ENCODE results near the gene PPP1R3G.

Gene PPP1R3G

GRCh38 chr6:5102267-5102970, 17.3 kb downstream of the PPP1R3G start:
- Histone ChIP-seq H3K36me3 (ENCODE audit: control insufficient read depth, insufficient read depth, low read length) (no peaks in the 10 kb centered on the region), H3K27ac (ENCODE audit: low read depth, low read length) (no peak overlapping the region), H3K9ac (ENCODE audit: low read length) (no peak overlapping the region), H3K27me3 (ENCODE audit: control insufficient read depth, insufficient read depth, low read length) (no peaks in the 10 kb centered on the region), H3K4me1 (ENCODE audit: control insufficient read depth, insufficient read depth, low read length) (no peaks in the 10 kb centered on the region), H3K4me3 (ENCODE audit: low read length) (no peak overlapping the region)

DNA sequence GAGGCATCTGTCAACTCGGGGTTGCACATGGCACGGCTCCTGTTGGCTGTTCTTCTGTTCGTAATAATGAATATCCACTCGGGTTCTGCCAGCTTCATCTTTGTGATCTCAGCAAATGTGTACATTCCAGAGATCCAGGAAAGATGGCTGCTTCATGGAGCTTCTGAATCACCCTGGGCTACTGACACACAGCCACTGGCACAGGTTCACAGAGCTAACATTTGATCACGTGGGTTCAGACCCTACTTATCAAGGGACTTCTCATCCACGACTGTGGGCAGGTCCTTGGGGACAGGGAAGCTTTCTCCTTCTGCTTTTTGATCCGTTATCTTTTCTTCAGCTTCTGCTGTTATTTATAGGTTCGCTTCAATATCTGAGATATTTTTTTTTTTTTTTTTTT, 18.1 kb downstream of the PPP1R3G start:
- no peak overlapping the region for H3K27ac ChIP-seq (ENCODE audit: low read depth, low read length)
- H3K9ac ChIP-seq (ENCODE audit: low read length), result no peak overlapping the region
- H3K36me3 ChIP-seq (ENCODE audit: control insufficient read depth, insufficient read depth, low read length), result no peaks in the 10 kb centered on the region
- no peak overlapping the region for H3K4me3 ChIP-seq (ENCODE audit: low read length)
- H3K27me3 ChIP-seq (ENCODE audit: control insufficient read depth, insufficient read depth, low read length), result no peaks in the 10 kb centered on the region
- no peaks in the 10 kb centered on the region for H3K4me1 ChIP-seq (ENCODE audit: control insufficient read depth, insufficient read depth, low read length)

DNA sequence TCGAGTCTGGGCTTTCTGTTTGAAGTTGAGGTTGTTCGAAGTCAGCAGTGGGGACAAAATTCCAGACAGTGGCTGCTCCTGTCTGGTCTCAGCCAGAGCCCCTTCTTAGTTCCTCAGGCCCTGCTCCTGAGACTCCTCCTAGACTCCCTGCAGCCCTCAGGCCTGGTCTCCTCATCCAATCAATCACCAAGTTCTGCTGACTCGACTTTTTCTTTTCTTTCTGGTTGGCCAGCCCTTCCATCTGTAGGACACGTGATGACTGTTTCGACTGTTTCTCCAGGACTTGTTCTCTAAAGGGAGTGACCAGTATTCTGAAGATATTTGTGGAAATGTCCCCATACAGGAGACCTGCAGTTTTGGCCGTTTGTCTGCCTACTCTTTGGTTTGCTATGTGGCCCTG, 19.5 kb downstream of the PPP1R3G start:
- no peaks in the 10 kb centered on the region for H3K36me3 ChIP-seq (ENCODE audit: control insufficient read depth, insufficient read depth, low read length)
- no peak overlapping the region for H3K27ac ChIP-seq (ENCODE audit: low read depth, low read length)
- H3K27me3 ChIP-seq (ENCODE audit: control insufficient read depth, insufficient read depth, low read length), result no peaks in the 10 kb centered on the region
- H3K4me1 ChIP-seq (ENCODE audit: control insufficient read depth, insufficient read depth, low read length), result no peaks in the 10 kb centered on the region
- H3K9ac ChIP-seq (ENCODE audit: low read length), result no peak overlapping the region
- no peak overlapping the region for H3K4me3 ChIP-seq (ENCODE audit: low read length)

- Histone ChIP-seq H3K9ac (ENCODE audit: low read length) (no peak overlapping the region), H3K4me1 (ENCODE audit: control insufficient read depth, insufficient read depth, low read length) (no peaks in the 10 kb centered on the region), H3K27ac (ENCODE audit: low read depth, low read length) (no peak overlapping the region), H3K4me3 (ENCODE audit: low read length) (no peak overlapping the region), H3K36me3 (ENCODE audit: control insufficient read depth, insufficient read depth, low read length) (no peaks in the 10 kb centered on the region), H3K27me3 (ENCODE audit: control insufficient read depth, insufficient read depth, low read length) (no peaks in the 10 kb centered on the region)
These were observed 20.0 kb downstream of the PPP1R3G start for GRCh38 chr6:5105146-5105545.

DNA sequence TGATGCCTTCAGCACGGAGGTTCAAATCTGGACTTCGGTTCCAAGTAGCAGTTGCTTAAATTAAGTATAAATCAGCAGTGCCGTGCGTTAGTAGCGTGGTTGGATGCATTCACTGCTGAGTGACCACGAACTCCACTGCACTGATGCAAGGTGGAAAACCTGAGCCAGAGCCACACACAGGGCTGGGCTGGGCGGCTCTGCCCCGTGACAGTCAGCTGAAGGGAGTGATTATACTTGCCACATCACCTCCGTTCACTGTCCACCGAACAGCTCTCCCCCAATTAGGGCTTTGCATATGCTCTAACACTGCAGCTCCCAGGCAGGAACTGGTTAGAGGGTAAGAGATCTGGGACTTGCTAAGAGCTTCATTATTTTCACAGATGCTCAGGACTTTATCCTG, 22.2 kb downstream of the PPP1R3G start:
- H3K4me1 ChIP-seq (ENCODE audit: control insufficient read depth, insufficient read depth, low read length), result no peaks in the 10 kb centered on the region
- no peak overlapping the region for H3K27ac ChIP-seq (ENCODE audit: low read depth, low read length)
- no peaks in the 10 kb centered on the region for H3K27me3 ChIP-seq (ENCODE audit: control insufficient read depth, insufficient read depth, low read length)
- no peak overlapping the region for H3K9ac ChIP-seq (ENCODE audit: low read length)
- H3K36me3 ChIP-seq (ENCODE audit: control insufficient read depth, insufficient read depth, low read length), result no peaks in the 10 kb centered on the region
- H3K4me3 ChIP-seq (ENCODE audit: low read length), result no peak overlapping the region

- H3K9ac ChIP-seq (ENCODE audit: low read length), result no peak overlapping the region
- no peak overlapping the region for H3K4me3 ChIP-seq (ENCODE audit: low read length)
- no peaks in the 10 kb centered on the region for H3K36me3 ChIP-seq (ENCODE audit: control insufficient read depth, insufficient read depth, low read length)
- no peaks in the 10 kb centered on the region for H3K27me3 ChIP-seq (ENCODE audit: control insufficient read depth, insufficient read depth, low read length)
- no peaks in the 10 kb centered on the region for H3K4me1 ChIP-seq (ENCODE audit: control insufficient read depth, insufficient read depth, low read length)
- H3K27ac ChIP-seq (ENCODE audit: low read depth, low read length), result no peak overlapping the region
These were observed 22.9 kb downstream of the PPP1R3G start for GRCh38 chr6:5108068-5108467.

DNA sequence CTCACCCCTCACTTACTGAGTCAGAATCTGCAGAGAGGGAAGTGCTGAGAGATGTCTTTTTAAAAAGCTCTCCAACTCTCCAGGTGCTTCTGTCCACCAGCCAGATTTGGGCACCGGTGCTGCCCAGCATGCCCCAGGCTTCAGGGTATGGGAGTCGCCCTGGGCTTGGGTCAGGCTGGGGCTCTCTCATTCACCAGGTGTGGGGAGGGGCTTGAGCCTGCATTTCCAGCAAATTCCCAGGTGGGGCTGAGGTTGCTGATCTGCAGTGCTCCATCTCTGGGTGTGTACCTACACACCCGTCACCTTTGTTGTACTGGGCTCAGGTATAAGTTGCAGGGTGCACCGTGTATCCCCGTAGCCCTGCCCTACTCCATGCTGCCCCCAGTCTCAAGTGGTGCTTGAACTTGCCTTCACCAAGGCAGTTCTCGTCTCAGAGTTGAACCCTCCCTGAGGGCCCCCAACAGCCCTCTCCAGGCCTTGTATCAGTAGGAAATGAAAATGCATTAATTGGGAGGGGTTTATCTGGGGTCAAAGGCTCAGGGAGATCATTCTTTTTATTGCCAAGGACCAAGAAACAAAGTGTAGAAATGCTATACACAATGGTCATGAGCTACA, 23.5 kb downstream of the PPP1R3G start:
- no peak overlapping the region for H3K9ac ChIP-seq (ENCODE audit: low read length)
- H3K4me3 ChIP-seq (ENCODE audit: low read length), result no peak overlapping the region
- no peaks in the 10 kb centered on the region for H3K36me3 ChIP-seq (ENCODE audit: control insufficient read depth, insufficient read depth, low read length)
- no peaks in the 10 kb centered on the region for H3K27me3 ChIP-seq (ENCODE audit: control insufficient read depth, insufficient read depth, low read length)
- no peaks in the 10 kb centered on the region for H3K4me1 ChIP-seq (ENCODE audit: control insufficient read depth, insufficient read depth, low read length)
- H3K27ac ChIP-seq (ENCODE audit: low read depth, low read length), result no peak overlapping the region

DNA sequence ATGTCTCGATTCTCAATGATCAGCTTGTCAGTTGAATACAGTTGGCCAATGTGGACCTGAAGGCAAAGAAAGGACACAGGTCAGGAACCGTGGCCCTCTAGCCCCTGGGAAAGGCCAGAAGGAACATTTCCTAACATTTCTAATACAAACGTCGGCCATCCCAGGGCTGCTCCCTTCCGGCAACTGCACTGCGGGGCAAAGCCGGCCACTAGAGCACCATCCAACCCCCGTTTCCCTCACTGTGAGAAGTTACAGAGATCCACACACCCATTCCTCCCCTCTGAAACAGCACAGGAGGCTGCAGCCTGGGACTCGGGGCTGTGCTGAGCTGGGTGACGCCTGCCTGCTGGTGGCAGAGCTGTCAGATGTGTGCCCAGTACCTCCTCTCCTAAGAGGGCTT, 24.3 kb downstream of the PPP1R3G start:
- Histone ChIP-seq H3K36me3 (ENCODE audit: control insufficient read depth, insufficient read depth, low read length) (no peaks in the 10 kb centered on the region), H3K27me3 (ENCODE audit: control insufficient read depth, insufficient read depth, low read length) (no peaks in the 10 kb centered on the region), H3K27ac (ENCODE audit: low read depth, low read length) (no peak overlapping the region), H3K9ac (ENCODE audit: low read length) (no peak overlapping the region), H3K4me1 (ENCODE audit: control insufficient read depth, insufficient read depth, low read length) (no peaks in the 10 kb centered on the region), H3K4me3 (ENCODE audit: low read length) (no peak overlapping the region)

GRCh38 chr6:5110246-5110645, 25.1 kb downstream of the PPP1R3G start:
- Histone ChIP-seq H3K9ac (ENCODE audit: low read length) (no peak overlapping the region), H3K27me3 (ENCODE audit: control insufficient read depth, insufficient read depth, low read length) (no peaks in the 10 kb centered on the region), H3K36me3 (ENCODE audit: control insufficient read depth, insufficient read depth, low read length) (no peaks in the 10 kb centered on the region), H3K4me1 (ENCODE audit: control insufficient read depth, insufficient read depth, low read length) (no peaks in the 10 kb centered on the region), H3K27ac (ENCODE audit: low read depth, low read length) (no peak overlapping the region), H3K4me3 (ENCODE audit: low read length) (no peak overlapping the region)

GRCh38 chr6:5111626-5112025, 26.5 kb downstream of the PPP1R3G start:
- Histone ChIP-seq H3K27me3 (ENCODE audit: control insufficient read depth, insufficient read depth, low read length) (no peaks in the 10 kb centered on the region), H3K27ac (ENCODE audit: low read depth, low read length) (no peak overlapping the region), H3K4me3 (ENCODE audit: low read length) (no peak overlapping the region), H3K4me1 (ENCODE audit: control insufficient read depth, insufficient read depth, low read length) (no peaks in the 10 kb centered on the region), H3K9ac (ENCODE audit: low read length) (no peak overlapping the region), H3K36me3 (ENCODE audit: control insufficient read depth, insufficient read depth, low read length) (no peaks in the 10 kb centered on the region)

GRCh38 chr6:5112066-5112799, 27.1 kb downstream of the PPP1R3G start:
- Histone ChIP-seq H3K4me3 (ENCODE audit: low read length) (no peak overlapping the region), H3K4me1 (ENCODE audit: control insufficient read depth, insufficient read depth, low read length) (no peaks in the 10 kb centered on the region), H3K27me3 (ENCODE audit: control insufficient read depth, insufficient read depth, low read length) (no peaks in the 10 kb centered on the region), H3K36me3 (ENCODE audit: control insufficient read depth, insufficient read depth, low read length) (no peaks in the 10 kb centered on the region), H3K27ac (ENCODE audit: low read depth, low read length) (no peak overlapping the region), H3K9ac (ENCODE audit: low read length) (no peak overlapping the region)

- Histone ChIP-seq H3K4me1 (ENCODE audit: control insufficient read depth, insufficient read depth, low read length) (no peaks in the 10 kb centered on the region), H3K9ac (ENCODE audit: low read length) (no peak overlapping the region), H3K4me3 (ENCODE audit: low read length) (no peak overlapping the region), H3K27me3 (ENCODE audit: control insufficient read depth, insufficient read depth, low read length) (no peaks in the 10 kb centered on the region), H3K27ac (ENCODE audit: low read depth, low read length) (no peak overlapping the region), H3K36me3 (ENCODE audit: control insufficient read depth, insufficient read depth, low read length) (no peaks in the 10 kb centered on the region)
These were observed 28.0 kb downstream of the PPP1R3G start for GRCh38 chr6:5113096-5113495.

Measured in rectal smooth muscle tissue (tissue), 1 donor.